ENCODE measurements around the gene RNF141. TPM values are rescaled to one million over a fixed set of nuclear protein-coding genes. Genes with fewer than 3 reads are reported as not detected.

Gene RNF141
- total RNA-seq, 1 donor from 2014 or later, result 45.1 TPM

- DNase-seq (ENCODE audit: low spot score), result no peak
Observed at GRCh38 chr11:10480760-10481159, 60.2 kb downstream of the RNF141 start.

GRCh38 chr11:10480026-10480425, 61.0 kb downstream of the RNF141 start:
- DNase-seq (ENCODE audit: low spot score), result no peak

GRCh38 chr11:10478574-10479550, 62.1 kb downstream of the RNF141 start:
- no peak for DNase-seq (ENCODE audit: low spot score)

DNA sequence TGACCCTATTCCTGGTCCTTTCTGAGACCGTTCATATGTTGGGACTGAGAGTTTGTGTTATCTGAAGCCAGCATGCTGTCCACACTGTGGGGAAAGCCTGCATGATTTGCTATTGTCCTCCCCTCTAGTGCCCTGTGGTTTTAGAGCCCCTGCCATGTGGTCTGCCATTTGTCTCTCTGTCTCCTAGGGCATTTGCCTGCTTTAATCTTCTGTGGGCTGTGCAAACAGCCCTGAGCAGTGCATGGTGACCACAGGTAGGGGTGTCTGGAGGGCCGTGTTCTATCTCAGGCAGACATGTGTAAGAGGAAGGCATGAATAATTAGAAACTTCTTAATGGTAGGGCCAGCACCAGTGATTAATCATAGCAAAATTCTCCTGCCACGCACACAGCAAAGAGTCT, 62.9 kb downstream of the RNF141 start:
- DNase-seq (ENCODE audit: low spot score), result no peak

GRCh38 chr11:10477690-10478046, 63.3 kb downstream of the RNF141 start:
- DNase-seq (ENCODE audit: low spot score), result no peak

GRCh38 chr11:10476927-10477689, 63.9 kb downstream of the RNF141 start:
- no peak for DNase-seq (ENCODE audit: low spot score)

GRCh38 chr11:10476342-10476741, 64.6 kb downstream of the RNF141 start:
- DNase-seq (ENCODE audit: low spot score), result no peak

DNA sequence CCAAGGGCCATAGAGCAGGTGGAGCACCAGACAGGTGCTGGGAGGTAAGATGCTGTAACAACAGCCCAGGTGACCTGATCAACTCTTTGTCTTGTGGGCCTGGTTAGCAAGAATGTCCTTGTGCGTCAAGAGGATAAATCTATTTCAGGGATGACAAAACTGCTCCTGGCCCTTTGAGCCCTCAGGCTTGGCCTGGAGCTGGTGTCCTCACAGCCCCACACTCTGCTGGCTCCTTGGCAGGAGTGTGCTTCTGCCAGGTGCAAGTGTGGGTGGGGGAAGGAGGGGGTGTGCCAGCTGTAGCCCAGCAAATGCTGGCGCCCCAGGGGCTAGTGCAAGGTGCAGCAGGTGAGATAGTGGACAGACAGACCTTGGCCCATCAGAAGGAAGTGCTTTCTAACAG, 66.4 kb downstream of the RNF141 start:
- no peak for DNase-seq (ENCODE audit: low spot score)

- DNase-seq (ENCODE audit: low spot score), result no peak
Observed at GRCh38 chr11:10473371-10473770, 67.6 kb downstream of the RNF141 start.

DNA sequence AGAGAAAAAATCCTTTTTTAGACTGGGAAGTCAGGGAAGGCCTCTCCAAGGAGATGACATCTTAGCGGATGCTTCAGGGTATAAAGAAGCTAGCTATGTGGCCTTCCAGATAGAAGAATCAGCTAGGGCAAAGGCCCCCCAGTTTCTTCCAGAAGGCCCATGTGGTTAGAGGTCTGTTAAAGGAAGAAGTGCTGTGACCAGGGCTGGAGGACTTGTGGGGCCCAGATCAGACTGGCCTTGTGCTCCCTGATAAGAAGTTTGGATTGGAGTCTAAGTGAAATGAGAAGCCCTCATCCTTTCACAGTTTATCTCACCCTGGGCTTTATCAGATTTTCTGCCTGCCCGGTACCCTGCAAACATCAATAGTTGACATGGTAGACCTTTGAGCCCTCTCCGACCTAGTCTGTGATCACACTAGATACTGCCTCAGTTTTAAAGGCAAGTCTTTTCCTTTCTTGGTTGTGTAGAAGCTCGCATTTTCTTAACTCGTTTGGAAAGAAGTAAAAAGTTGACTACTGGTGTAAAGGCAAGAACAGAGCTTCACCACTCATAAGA, 78.2 kb downstream of the RNF141 start:
- no peak for DNase-seq (ENCODE audit: low spot score)

Other genes starting within 250 kb of the RNF141 start
- 53.1 TPM for gene SBF2, start 247.0 kb downstream of the RNF141 start, total RNA-seq
- gene ADM, start 236.1 kb downstream of the RNF141 start, total RNA-seq, result 27.2 TPM
- gene AMPD3, start 85.9 kb downstream of the RNF141 start, total RNA-seq, result 17.6 TPM
- 19.7 TPM for gene LYVE1, start 27.5 kb upstream of the RNF141 start, total RNA-seq
- 112 TPM for gene IRAG1, start 152.6 kb upstream of the RNF141 start, total RNA-seq
- 32.2 TPM for gene CTR9, start 210.1 kb upstream of the RNF141 start, total RNA-seq